Measurements from ENCODE around the gene CDK10. TPM values are rescaled to one million over a fixed set of nuclear protein-coding genes. Genes with fewer than 3 reads are reported as not detected.

Gene CDK10
- polyA plus RNA-seq, 3 donors = 16.5 to 107 (median 18.3) TPM

GRCh38 chr16:89733792-89734191 is 47.3 kb downstream of the CDK10 start:
- Histone ChIP-seq H3K9me3 (replicated peaks in 1 of 2; ENCODE audit: control insufficient read depth in 1 of 2, insufficient read depth in 1 of 2, low read length in 2 of 2) (no peaks in the 10 kb centered on the region), H3K36me3 (replicated peaks in 1 of 2; ENCODE audit: control insufficient read depth in 1 of 2, insufficient read depth in 2 of 2, low read length in 2 of 2) (peaks cover 97 to 100% of the 10 kb centered on the region in 2 donors), H3K79me2 (ENCODE audit: insufficient read depth, low read length) (peaks cover 44% of the 10 kb centered on the region), H4K20me1 (ENCODE audit: insufficient read depth, low read length) (peaks cover 100% of the 10 kb centered on the region), H3K4me1 (ENCODE audit: control insufficient read depth in 1 of 2, insufficient read depth in 2 of 2, low read length in 2 of 2) (no peaks in the 10 kb centered on the region), H3K27me3 (ENCODE audit: control insufficient read depth in 2 of 2, insufficient read depth in 2 of 2, low read length in 2 of 2) (no peaks in the 10 kb centered on the region), H3K27ac (ENCODE audit: low read depth in 1 of 2, low read length in 2 of 2) (no peak overlapping the region), H3K4me3 (replicated peaks in 1 of 3; ENCODE audit: low read depth in 2 of 3, low read length in 3 of 3) (no peak overlapping the region), H3K9ac (ENCODE audit: insufficient read depth, low read length, poor library complexity, severe bottlenecking) (no peak overlapping the region), H3K4me2 (replicated peaks; ENCODE audit: extremely low read depth, low read length, poor library complexity, severe bottlenecking) (no peak overlapping the region), H2AFZ (ENCODE audit: insufficient read depth, low read depth, low read length, poor library complexity, severe bottlenecking) (no peak overlapping the region)
- H3K27me3 Mint-ChIP-seq (ENCODE audit: low read depth in 3 of 3) = peaks cover 0 to 4% (median 1%) of the 10 kb centered on the region in 3 donors
- intact Hi-C loops (cut with micrococcal nuclease) = no loop called here
- H3K4me1 Mint-ChIP-seq = peaks cover 2% of the 10 kb centered on the region
- DNase-seq = no peak
- H3K27ac Mint-ChIP-seq = peak overlapping the region in 2 of 7 donors; percentile 41 to 54
- H3K36me3 Mint-ChIP-seq = peaks cover 86 to 99% of the 10 kb centered on the region in 2 donors
- TF ChIP-seq CTCF (IDR thresholded peaks at IDR 0.05) = no peak
- no peak overlapping the region for H3K4me3 Mint-ChIP-seq
- peaks cover 0 to 2% (median 0%) of the 10 kb centered on the region in 7 donors for H3K9me3 Mint-ChIP-seq
- 100% methylated on average over 10 of the region's 21 CpGs for WGBS (ENCODE audit: insufficient coverage)

- Mint-ChIP-seq H3K36me3 (peaks cover 87 to 99% of the 10 kb centered on the region in 2 donors), H3K4me1 (peaks cover 2% of the 10 kb centered on the region), H3K9me3 (peaks cover 0 to 2% (median 0%) of the 10 kb centered on the region in 7 donors), H3K27ac (peak overlapping the region in 1 of 7 donors; percentile 69), H3K27me3 (ENCODE audit: low read depth in 3 of 3) (peaks cover 0 to 3% (median 0%) of the 10 kb centered on the region in 3 donors), H3K4me3 (no peak overlapping the region)
- Histone ChIP-seq H3K4me3 (replicated peaks in 1 of 3; ENCODE audit: low read depth in 2 of 3, low read length in 3 of 3) (no peak overlapping the region), H3K4me1 (ENCODE audit: control insufficient read depth in 1 of 2, insufficient read depth in 2 of 2, low read length in 2 of 2) (no peaks in the 10 kb centered on the region), H3K79me2 (ENCODE audit: insufficient read depth, low read length) (peaks cover 27% of the 10 kb centered on the region), H3K9me3 (replicated peaks in 1 of 2; ENCODE audit: control insufficient read depth in 1 of 2, insufficient read depth in 1 of 2, low read length in 2 of 2) (no peaks in the 10 kb centered on the region), H3K4me2 (replicated peaks; ENCODE audit: extremely low read depth, low read length, poor library complexity, severe bottlenecking) (no peak overlapping the region), H3K9ac (ENCODE audit: insufficient read depth, low read length, poor library complexity, severe bottlenecking) (no peak overlapping the region), H3K27me3 (ENCODE audit: control insufficient read depth in 2 of 2, insufficient read depth in 2 of 2, low read length in 2 of 2) (no peaks in the 10 kb centered on the region), H3K36me3 (replicated peaks in 1 of 2; ENCODE audit: control insufficient read depth in 1 of 2, insufficient read depth in 2 of 2, low read length in 2 of 2) (peaks cover 97 to 100% of the 10 kb centered on the region in 2 donors), H3K27ac (ENCODE audit: low read depth in 1 of 2, low read length in 2 of 2) (no peak overlapping the region), H4K20me1 (ENCODE audit: insufficient read depth, low read length) (peaks cover 99% of the 10 kb centered on the region), H2AFZ (ENCODE audit: insufficient read depth, low read depth, low read length, poor library complexity, severe bottlenecking) (no peak overlapping the region)
- no peak for DNase-seq
- 90% methylated on average over 2 of the region's 3 CpGs for WGBS (ENCODE audit: insufficient coverage)
- intact Hi-C loops (cut with micrococcal nuclease) = no loop called here
- TF ChIP-seq CTCF (IDR thresholded peaks at IDR 0.05) = no peak
Observed at GRCh38 chr16:89736554-89736953, 50.1 kb downstream of the CDK10 start.
